NB4 (cell line): ENCODE results near the gene EIF3J.

Experiments used
- CTCF ChIP-seq: IDR thresholded peaks from one replicate; pipeline ENCODE4 v1.5.1; 2012; ENCODE audit warnings: low read depth, low read length
- MYC ChIP-seq: IDR thresholded peaks from 2 replicates; pipeline ENCODE4 v1.6.1; 2011; ENCODE audit warnings: low read depth, low read length
- POLR2A ChIP-seq: IDR thresholded peaks from 2 replicates; pipeline ENCODE4 v1.6.1; 2011; ENCODE audit warnings: mild to moderate bottlenecking; ENCODE audit not compliant: insufficient read length; ENCODE audit errors: extremely low read depth

- no peak for TF ChIP-seq CTCF
- no peak for TF ChIP-seq MYC
- no peak for TF ChIP-seq POLR2A
These were observed 47.5 kb upstream of the EIF3J start for GRCh38 chr15:44489464-44489863.
